Activated naive CD4-positive, alpha-beta T cell treated with anti-CD3 and anti-CD28 coated beads for 36 hours (primary cell): ENCODE data around the gene SNX1. TPM values are rescaled to one million over a fixed set of nuclear protein-coding genes. Genes with fewer than 3 reads are reported as not detected.

Experiments used
- CTCF ChIA-PET: fragments of 350-600 bp; sonication (Branson Sonifier 250); formaldehyde crosslinking; loops from one replicate; lab custom pipeline; 2021; ENCODE audit warnings: antibody characterized with exemption; lab: Charles Lee
- DNase-seq: peaks from one replicate; pipeline ENCODE4 v3.0.0-alpha.2; 2020
- H3K27ac Mint-ChIP-seq: one replicate; pipeline ENCODE4 v1.8.0; 2021; ENCODE audit warnings: mild to moderate bottlenecking, mixed read lengths
- H3K27me3 Mint-ChIP-seq: one replicate; pipeline ENCODE4 v1.8.0; 2021; ENCODE audit warnings: low read depth, mixed read lengths
- H3K36me3 Mint-ChIP-seq: one replicate; pipeline ENCODE4 v1.8.0; 2021; ENCODE audit warnings: low read depth, mixed read lengths
- H3K4me1 Mint-ChIP-seq: one replicate; pipeline ENCODE4 v1.8.0; 2021; ENCODE audit warnings: low read depth, mixed read lengths
- H3K4me3 Mint-ChIP-seq: one replicate; pipeline ENCODE4 v1.8.0; 2021; ENCODE audit warnings: mild to moderate bottlenecking, moderate library complexity, mixed read lengths
- H3K9me3 Mint-ChIP-seq: one replicate; pipeline ENCODE4 v1.8.0; 2021; ENCODE audit warnings: mixed read lengths
- intact Hi-C: fragments of 100-400 bp; cut with micrococcal nuclease; formaldehyde crosslinking; loops from one replicate; pipeline ENCODE4 v1.15.1; 2023
- total RNA-seq, 2 experiments: library from RNA; stranded (reverse); gene quantifications; one replicate each; pipeline ENCODE4 v1.2.3, GENCODE V29; 2021

The SNX1 gene
- total RNA-seq, 2 experiments from 2014 or later: 80.7 to 84.2 TPM

DNA sequence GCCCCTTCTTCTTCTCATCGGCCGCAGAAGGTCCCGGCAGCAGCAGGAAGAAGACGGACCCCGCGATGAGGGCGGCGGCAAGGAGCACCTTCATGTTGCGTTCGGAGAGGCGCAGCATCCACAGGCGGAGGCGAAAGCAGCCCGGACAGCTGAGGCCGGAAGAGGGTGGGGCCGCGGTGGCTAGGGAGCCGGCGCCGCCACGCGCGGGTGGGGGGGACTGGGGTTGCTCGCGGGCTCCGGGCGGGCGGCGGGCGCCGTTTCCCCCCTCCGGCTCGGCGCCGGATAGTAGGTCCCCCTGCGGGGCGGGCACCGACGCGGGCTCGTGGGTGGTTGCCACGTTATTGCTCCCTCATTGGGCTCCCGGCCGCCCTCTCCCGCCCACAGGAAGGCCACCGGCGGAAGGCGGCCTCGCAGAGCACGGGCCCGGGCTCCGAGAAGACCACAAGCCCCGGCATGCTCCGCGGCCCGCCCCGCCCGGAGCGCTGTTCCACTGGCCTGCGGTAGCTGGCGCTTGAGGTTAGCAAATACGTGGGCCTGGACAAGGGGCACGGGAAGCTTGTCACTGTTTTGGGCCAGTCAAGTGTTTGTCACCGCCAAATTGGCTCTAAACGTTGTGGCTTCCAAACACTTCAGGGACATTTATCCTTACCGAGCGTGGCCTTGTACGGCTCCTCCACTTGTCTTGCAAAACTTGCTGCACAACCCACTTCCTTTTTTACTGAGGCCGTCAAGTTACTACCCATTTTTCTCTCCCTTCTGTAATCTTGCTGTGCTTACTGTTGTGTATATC lies 67.3 kb downstream of the SNX1 start, which contains the start of gene PPIB:
Gene PPIB, minus strand, starts transcription at position 154 of the 790 bp plus-strand sequence. Its CDS starts 36 bp downstream, at position 118.
- Mint-ChIP-seq H3K9me3 (no peaks in the 10 kb centered on the region), H3K4me3 (peak within 1 kb of the TSS; percentile 80), H3K36me3 (peaks cover 24% of the 10 kb centered on the region), H3K27ac (peak within 1 kb of the TSS; percentile 86), H3K27me3 (no peaks in the 10 kb centered on the region), H3K4me1 (peaks cover 42% of the 10 kb centered on the region)
- intact Hi-C loops: loop anchor here (1.0 to 5.0 kb wide), 10 partner anchors 69 to 730 kb away; partner anchors contain the start of genes CSNK1G1, TRIP4 and ZNF609
- CTCF ChIA-PET: interaction anchor here (0.6 to 1.5 kb wide), 6 partner anchors 10 to 111 kb away, joined by 3 to 11 read pairs (median 3); no protein-coding TSS in a partner anchor
- peak; percentile 98 for DNase-seq

DNA sequence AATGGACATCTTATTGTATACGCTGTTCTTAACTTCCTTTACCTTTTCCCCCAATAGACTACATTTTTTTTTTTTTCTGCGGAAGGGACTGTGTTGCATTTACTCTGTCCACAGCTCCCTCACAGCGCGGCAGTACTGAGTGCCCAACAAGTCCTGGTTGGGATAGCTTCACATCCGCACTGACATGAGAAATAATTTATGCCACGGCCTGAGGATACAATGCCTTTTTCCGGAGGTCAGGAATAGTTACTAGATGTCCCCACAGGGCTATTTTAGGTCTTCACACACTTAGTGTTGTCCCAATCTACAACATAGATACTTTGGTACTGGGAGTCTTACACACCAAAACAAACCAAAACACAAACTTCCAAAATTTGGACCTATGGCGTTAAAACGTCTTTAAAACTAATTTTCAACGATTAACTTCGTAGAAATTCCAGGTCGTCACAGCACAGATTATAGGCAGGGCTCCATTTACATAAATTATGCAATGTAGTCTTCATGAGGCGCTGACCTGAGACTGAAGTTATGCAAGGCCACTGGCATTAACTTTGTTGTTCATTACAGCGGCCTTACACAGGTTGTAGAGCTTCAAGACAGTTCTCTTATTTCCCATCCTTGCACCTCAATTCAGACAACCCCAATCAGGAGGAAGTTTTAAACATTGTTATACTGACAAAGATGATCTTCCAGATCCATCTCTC lies 68.0 kb downstream of the SNX1 start:
- intact Hi-C loops: loop anchor here (1.0 to 5.0 kb wide), 10 partner anchors 70 to 729 kb away; partner anchors contain the start of genes CSNK1G1, TRIP4 and ZNF609

DNA sequence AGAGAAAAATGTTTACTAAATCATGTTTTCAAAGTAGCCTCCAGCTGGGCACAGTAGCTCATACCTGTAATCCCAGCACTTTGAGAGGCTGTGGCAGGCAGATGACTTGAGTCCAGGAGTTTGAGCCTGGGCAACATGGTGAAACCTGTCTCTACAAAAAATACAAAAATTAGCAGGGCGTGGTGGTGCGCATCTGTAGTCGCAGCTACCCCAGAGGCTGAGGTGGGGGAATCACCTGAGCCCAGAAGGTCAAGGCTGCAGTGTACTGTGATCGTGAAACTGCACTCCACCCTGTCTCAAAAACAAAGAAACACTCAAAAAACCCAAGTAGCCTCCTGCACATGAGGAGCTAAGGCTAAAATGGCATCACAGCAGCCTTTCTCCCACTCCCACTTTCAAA lies 68.7 kb downstream of the SNX1 start:
- H3K4me1 Mint-ChIP-seq: peaks cover 35% of the 10 kb centered on the region
- H3K27me3 Mint-ChIP-seq: no peaks in the 10 kb centered on the region
- DNase-seq: no peak
- H3K36me3 Mint-ChIP-seq: peaks cover 15% of the 10 kb centered on the region
- H3K9me3 Mint-ChIP-seq: no peaks in the 10 kb centered on the region
- CTCF ChIA-PET: no interaction called here
- peak overlapping the region; percentile 26 for H3K27ac Mint-ChIP-seq
- intact Hi-C loops: loop anchor here (5.0 kb wide), 2 partner anchors 523 to 673 kb away; no protein-coding TSS in a partner anchor
- H3K4me3 Mint-ChIP-seq: peak overlapping the region; percentile 27

More for the DNA sequence above, 68.0 kb downstream of the SNX1 start:
- peak; percentile 39 for DNase-seq
- no peaks in the 10 kb centered on the region for H3K27me3 Mint-ChIP-seq
- no peaks in the 10 kb centered on the region for H3K9me3 Mint-ChIP-seq
- CTCF ChIA-PET: interaction anchor here (0.7 to 1.5 kb wide), 4 partner anchors 11 to 110 kb away, joined by 3 to 5 read pairs (median 3); no protein-coding TSS in a partner anchor
- peak overlapping the region; percentile 80 for H3K4me3 Mint-ChIP-seq
- peaks cover 36% of the 10 kb centered on the region for H3K4me1 Mint-ChIP-seq
- H3K36me3 Mint-ChIP-seq: peaks cover 18% of the 10 kb centered on the region
- H3K27ac Mint-ChIP-seq: peak overlapping the region; percentile 86

DNA sequence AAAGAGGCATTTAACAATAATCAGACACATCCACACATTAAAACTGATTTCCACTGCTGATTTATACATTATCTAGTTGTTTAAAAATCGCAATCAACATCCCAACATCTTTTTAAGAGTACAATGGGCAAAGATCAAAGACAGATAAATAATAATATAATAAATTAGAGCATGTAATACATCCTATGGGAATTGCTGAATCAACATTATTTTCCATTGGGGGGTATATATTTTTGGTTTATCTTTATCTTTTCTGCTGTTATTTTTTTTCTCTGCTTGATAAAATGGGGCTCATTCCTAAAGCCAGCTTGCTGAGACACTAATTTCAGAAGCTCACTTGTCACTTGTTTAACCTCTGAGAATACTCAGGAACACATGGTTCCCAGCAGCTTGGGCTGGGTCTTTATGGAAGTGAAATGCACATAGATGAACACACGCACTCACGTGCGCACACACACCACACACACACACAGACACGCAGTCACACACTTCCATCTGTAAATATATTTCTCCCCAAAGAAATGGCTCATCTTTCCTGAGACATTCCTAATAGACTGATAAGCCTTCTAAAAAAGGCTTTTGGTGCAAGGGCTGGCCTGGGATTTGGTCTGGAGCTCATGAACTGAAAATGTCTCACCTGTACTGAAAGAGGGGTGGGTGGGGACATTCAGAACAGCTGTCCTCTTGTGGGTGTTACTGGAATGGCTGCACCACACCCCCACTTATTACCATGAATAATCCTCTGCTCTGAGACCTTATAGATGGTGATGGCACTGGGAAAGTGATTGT lies 70.5 kb downstream of the SNX1 start:
- H3K4me3 Mint-ChIP-seq: no peak overlapping the region
- no peak for DNase-seq
- peaks cover 9% of the 10 kb centered on the region for H3K36me3 Mint-ChIP-seq
- CTCF ChIA-PET: no interaction called here
- H3K4me1 Mint-ChIP-seq: peaks cover 26% of the 10 kb centered on the region
- no peaks in the 10 kb centered on the region for H3K27me3 Mint-ChIP-seq
- intact Hi-C loops: no loop called here
- no peak overlapping the region for H3K27ac Mint-ChIP-seq
- no peaks in the 10 kb centered on the region for H3K9me3 Mint-ChIP-seq

DNA sequence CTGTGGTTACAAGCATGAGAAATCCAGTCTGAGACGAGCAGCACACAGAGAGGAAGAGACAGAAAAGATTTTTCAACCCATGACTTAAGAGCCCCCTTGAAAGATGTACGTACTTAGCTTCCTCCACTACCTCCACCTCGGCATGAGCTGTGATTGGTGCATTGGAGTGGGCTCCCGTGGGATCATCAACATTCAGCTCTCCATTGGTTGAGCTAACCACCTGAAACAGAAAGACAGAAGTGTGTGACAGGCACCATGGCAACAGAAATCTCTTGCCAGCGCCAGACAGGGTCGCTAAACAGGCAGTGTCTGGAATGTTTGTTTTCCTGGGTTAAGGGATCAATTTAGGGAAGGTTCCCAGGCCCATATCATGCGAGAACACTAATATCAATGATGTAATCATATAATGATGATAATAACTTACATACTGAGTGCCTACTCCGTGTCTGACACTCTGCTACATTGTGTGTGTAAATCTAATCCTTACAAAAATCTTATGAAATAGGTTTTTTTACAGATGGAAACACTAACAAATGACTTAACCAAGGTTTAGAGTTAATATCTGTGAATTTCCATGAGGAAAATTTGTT lies 84.5 kb downstream of the SNX1 start:
- intact Hi-C loops: no loop called here
- H3K27me3 Mint-ChIP-seq: no peaks in the 10 kb centered on the region
- H3K4me3 Mint-ChIP-seq: no peak overlapping the region
- H3K9me3 Mint-ChIP-seq: no peaks in the 10 kb centered on the region
- peaks cover 8% of the 10 kb centered on the region for H3K36me3 Mint-ChIP-seq
- CTCF ChIA-PET: no interaction called here
- H3K27ac Mint-ChIP-seq: no peak overlapping the region
- no peak for DNase-seq
- H3K4me1 Mint-ChIP-seq: no peaks in the 10 kb centered on the region

DNA sequence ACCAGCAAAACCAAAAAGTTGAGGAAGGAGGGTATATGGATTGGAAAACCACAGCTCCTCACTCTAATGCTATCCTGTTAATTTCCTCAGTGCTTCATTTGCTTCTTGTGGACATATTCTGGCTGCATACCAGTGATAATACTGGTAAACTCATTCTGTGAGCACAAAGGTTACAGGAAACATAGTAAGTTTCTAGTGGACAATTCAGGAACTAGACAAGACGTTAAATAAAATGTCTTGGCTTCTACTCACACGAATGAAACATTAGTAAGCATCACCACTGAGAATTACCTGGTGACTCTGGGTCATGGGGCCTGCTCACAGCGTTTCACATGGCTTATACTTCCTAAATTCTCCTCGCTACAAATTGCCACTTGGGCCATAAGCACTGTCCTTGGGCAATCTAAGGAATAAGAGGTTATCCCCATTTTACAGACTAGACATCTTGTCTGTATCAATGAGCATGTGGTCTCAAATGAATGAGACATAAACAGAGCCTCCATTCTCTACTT lies 87.1 kb downstream of the SNX1 start:
- no peak for DNase-seq
- Mint-ChIP-seq H3K9me3 (no peaks in the 10 kb centered on the region), H3K36me3 (peaks cover 7% of the 10 kb centered on the region), H3K4me1 (no peaks in the 10 kb centered on the region), H3K4me3 (no peak overlapping the region), H3K27ac (no peak overlapping the region), H3K27me3 (no peaks in the 10 kb centered on the region)
- intact Hi-C loops: no loop called here
- CTCF ChIA-PET: no interaction called here

DNA sequence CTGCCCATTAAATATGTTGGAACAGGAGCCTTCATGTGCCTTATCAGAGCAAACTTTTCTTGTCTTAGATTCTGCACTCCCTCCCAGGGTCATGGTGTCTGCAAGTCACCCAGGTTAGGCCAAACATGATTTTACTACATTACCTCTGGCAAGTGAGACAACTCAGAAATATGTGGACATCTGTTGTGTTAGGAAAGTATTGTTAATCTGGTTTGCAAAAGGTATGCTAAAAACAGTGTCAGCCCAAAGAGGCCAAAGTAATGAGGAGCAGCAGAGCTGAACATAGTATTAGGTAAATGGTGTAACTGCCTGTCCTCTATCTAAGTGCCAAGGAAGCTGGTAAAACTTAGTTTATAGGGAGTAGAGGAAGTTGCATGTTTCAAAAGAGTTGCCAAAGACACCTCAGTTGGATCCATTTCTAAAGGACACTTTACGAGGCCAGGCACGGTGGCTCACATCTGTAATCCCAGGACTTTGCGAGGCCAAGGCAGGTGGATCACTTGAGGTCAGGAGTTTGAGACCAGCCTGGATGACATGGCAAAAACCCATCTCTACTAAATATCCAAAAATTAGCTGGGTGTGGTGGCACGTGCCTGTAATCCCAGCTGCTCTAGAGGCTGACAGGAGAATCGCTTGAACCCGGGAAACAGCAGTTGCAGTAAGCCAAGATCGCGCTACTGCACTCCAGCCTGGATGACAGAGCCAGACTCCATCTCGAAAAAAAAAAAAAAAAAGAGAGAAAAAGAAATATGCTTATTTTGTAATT lies 89.5 kb downstream of the SNX1 start:
- H3K27me3 Mint-ChIP-seq: no peaks in the 10 kb centered on the region
- H3K9me3 Mint-ChIP-seq: no peaks in the 10 kb centered on the region
- peaks cover 5% of the 10 kb centered on the region for H3K4me1 Mint-ChIP-seq
- CTCF ChIA-PET: no interaction called here
- H3K27ac Mint-ChIP-seq: no peak overlapping the region
- intact Hi-C loops: no loop called here
- DNase-seq: no peak
- H3K4me3 Mint-ChIP-seq: no peak overlapping the region
- H3K36me3 Mint-ChIP-seq: peaks cover 12% of the 10 kb centered on the region

DNA sequence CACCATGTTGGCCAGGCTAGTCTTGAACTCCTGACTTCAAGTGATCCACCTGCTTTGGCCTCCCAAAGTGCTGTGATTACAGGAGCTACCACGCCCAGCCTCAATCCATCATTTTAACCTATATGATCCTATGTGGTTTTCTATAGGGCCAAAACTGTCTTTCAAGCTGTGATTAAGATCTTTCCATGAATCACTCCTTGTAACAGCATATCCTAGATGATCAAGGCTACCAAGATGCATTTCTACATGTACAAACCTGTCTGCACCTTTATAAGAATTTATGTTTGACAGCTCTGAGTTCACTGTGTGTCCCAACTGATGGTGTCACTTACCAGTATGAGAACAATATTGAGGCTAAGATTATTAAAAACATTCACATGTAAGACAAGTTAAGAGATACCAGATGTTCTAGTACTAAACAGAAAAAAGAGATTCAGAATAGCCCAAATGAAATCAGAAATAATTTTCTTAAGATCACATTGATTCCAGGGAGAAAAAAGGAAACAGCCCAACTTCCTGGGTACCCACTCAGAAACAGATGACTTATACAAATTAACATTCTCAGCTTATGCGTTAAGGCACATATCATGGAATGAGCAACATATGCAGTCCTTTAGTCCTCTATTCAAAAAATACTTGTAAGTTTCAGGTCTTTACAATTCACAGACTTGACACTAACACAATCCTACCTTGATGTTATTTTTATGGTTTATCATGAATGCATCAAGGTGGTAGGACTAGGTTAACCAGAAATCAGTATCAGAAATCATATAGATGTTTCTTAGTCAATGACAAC lies 91.8 kb downstream of the SNX1 start:
- Mint-ChIP-seq H3K36me3 (peaks cover 12% of the 10 kb centered on the region), H3K4me1 (peaks cover 5% of the 10 kb centered on the region), H3K4me3 (no peak overlapping the region), H3K9me3 (no peaks in the 10 kb centered on the region), H3K27me3 (no peaks in the 10 kb centered on the region), H3K27ac (peak overlapping the region; percentile 9)
- CTCF ChIA-PET: interaction anchor here (0.5 to 1.1 kb wide), 4 partner anchors 11 to 1084 kb away, joined by 4 to 8 read pairs (median 6); no protein-coding TSS in a partner anchor
- intact Hi-C loops: no loop called here
- DNase-seq: no peak
